ENCODE data around the gene TRAPPC8. TPM values are rescaled to one million over a fixed set of nuclear protein-coding genes. Genes with fewer than 3 reads are reported as not detected.

The TRAPPC8 gene
- total RNA-seq, 1 donor from 2014 or later: 39.8 TPM

- TF ChIP-seq CTCF (IDR thresholded peaks at IDR 0.05; ENCODE audit: unreplicated experiment): no peak
- Mint-ChIP-seq H3K27ac (no peak overlapping the region), H3K27me3 (ENCODE audit: low read depth) (no peaks in the 10 kb centered on the region), H3K9me3 (peaks cover 3% of the 10 kb centered on the region), H3K4me1 (peaks cover 4% of the 10 kb centered on the region), H3K36me3 (no peaks in the 10 kb centered on the region), H3K4me3 (no peak overlapping the region)
- DNase-seq (ENCODE audit: low spot score in 2 of 2, unreplicated experiment in 2 of 2): no peak
Measured at GRCh38 chr18:31793531-31793930, 149.4 kb downstream of the TRAPPC8 start.

- Mint-ChIP-seq H3K4me3 (no peak overlapping the region), H3K27ac (no peak overlapping the region), H3K36me3 (no peaks in the 10 kb centered on the region), H3K27me3 (ENCODE audit: low read depth) (no peaks in the 10 kb centered on the region), H3K9me3 (peaks cover 3% of the 10 kb centered on the region), H3K4me1 (peaks cover 4% of the 10 kb centered on the region)
- TF ChIP-seq CTCF (IDR thresholded peaks at IDR 0.05; ENCODE audit: unreplicated experiment): no peak
- no peak for DNase-seq (ENCODE audit: low spot score in 2 of 2, unreplicated experiment in 2 of 2)
Measured at GRCh38 chr18:31792580-31792911, 150.4 kb downstream of the TRAPPC8 start.

- Mint-ChIP-seq H3K36me3 (no peaks in the 10 kb centered on the region), H3K4me1 (peaks cover 4% of the 10 kb centered on the region), H3K9me3 (peaks cover 3% of the 10 kb centered on the region), H3K27ac (no peak overlapping the region), H3K27me3 (ENCODE audit: low read depth) (no peaks in the 10 kb centered on the region), H3K4me3 (no peak overlapping the region)
- DNase-seq (ENCODE audit: low spot score in 2 of 2, unreplicated experiment in 2 of 2): no peak
- TF ChIP-seq CTCF (IDR thresholded peaks at IDR 0.05; ENCODE audit: unreplicated experiment): no peak
Measured at GRCh38 chr18:31791817-31792579, 150.9 kb downstream of the TRAPPC8 start.

- no peak for TF ChIP-seq CTCF (IDR thresholded peaks at IDR 0.05; ENCODE audit: unreplicated experiment)
- no peaks in the 10 kb centered on the region for H3K27me3 Mint-ChIP-seq (ENCODE audit: low read depth)
Measured at GRCh38 chr18:31789409-31789808, 153.5 kb downstream of the TRAPPC8 start.

GRCh38 chr18:31783059-31783458 is 159.9 kb downstream of the TRAPPC8 start:
- no peaks in the 10 kb centered on the region for H3K27me3 Mint-ChIP-seq (ENCODE audit: low read depth)
- no peak for DNase-seq (ENCODE audit: low spot score in 2 of 2, unreplicated experiment in 2 of 2)
- H3K27ac Mint-ChIP-seq: no peak overlapping the region
- no peaks in the 10 kb centered on the region for H3K4me1 Mint-ChIP-seq
- H3K9me3 Mint-ChIP-seq: peaks cover 31% of the 10 kb centered on the region
- TF ChIP-seq CTCF (IDR thresholded peaks at IDR 0.05; ENCODE audit: unreplicated experiment): no peak
- H3K4me3 Mint-ChIP-seq: no peak overlapping the region
- H3K36me3 Mint-ChIP-seq: peaks cover 5% of the 10 kb centered on the region

More at GRCh38 chr18:31789409-31789808, 153.5 kb downstream of the TRAPPC8 start:
- Mint-ChIP-seq H3K36me3 (no peaks in the 10 kb centered on the region), H3K4me1 (peaks cover 4% of the 10 kb centered on the region), H3K4me3 (no peak overlapping the region), H3K9me3 (peaks cover 7% of the 10 kb centered on the region), H3K27ac (no peak overlapping the region)
- no peak for DNase-seq (ENCODE audit: low spot score in 2 of 2, unreplicated experiment in 2 of 2)

Other genes starting within 250 kb of the TRAPPC8 start
- not detected in 3 replicates for gene SLC25A52, start 182.2 kb downstream of the TRAPPC8 start, total RNA-seq
- 0.63 to 0.82 TPM (median 0.74 TPM) in 3 replicates for gene RNF125, start 75.7 kb upstream of the TRAPPC8 start, total RNA-seq
- 28.5 to 37.9 TPM (median 31.9 TPM) in 3 replicates for gene RNF138, start 148.7 kb upstream of the TRAPPC8 start, total RNA-seq
- gene MEP1B, start 246.9 kb upstream of the TRAPPC8 start, total RNA-seq: 0.18 TPM in 1 of 3 replicates, not detected in the others